ENCODE measurements around the gene LHFPL3. TPM values are rescaled to one million over a fixed set of nuclear protein-coding genes. Genes with fewer than 3 reads are reported as not detected.
"Not testable (repeated sequence)": the region's sequence is repeated elsewhere in the genome, so short reads cannot be mapped to it uniquely, and the experiment has no call there.

The LHFPL3 gene
- total RNA-seq, 1 donor from 2014 or later, result not detected

GRCh38 chr7:104482362-104483037, 154.1 kb downstream of the LHFPL3 start:
- ATAC-seq, result no peak

GRCh38 chr7:104486931-104487330, 158.5 kb downstream of the LHFPL3 start:
- ATAC-seq, result no peak

GRCh38 chr7:104487642-104488041, 159.2 kb downstream of the LHFPL3 start:
- no peak for ATAC-seq

- ATAC-seq, result no peak
Observed at GRCh38 chr7:104497379-104497967, 169.1 kb downstream of the LHFPL3 start.

GRCh38 chr7:104499975-104500374, 171.6 kb downstream of the LHFPL3 start:
- ATAC-seq, result no peak

GRCh38 chr7:104509874-104510273, 181.5 kb downstream of the LHFPL3 start:
- no peak for ATAC-seq

- no peak for ATAC-seq
Observed at GRCh38 chr7:104524853-104525252, 196.4 kb downstream of the LHFPL3 start.

GRCh38 chr7:104528142-104528541, 199.7 kb downstream of the LHFPL3 start:
- no peak for ATAC-seq

- ATAC-seq, result no peak
Observed at GRCh38 chr7:104529567-104529966, 201.2 kb downstream of the LHFPL3 start.

- no peak for ATAC-seq
Observed at GRCh38 chr7:104530251-104530650, 201.8 kb downstream of the LHFPL3 start.

- no peak for ATAC-seq
Observed at GRCh38 chr7:104534149-104534548, 205.7 kb downstream of the LHFPL3 start.

GRCh38 chr7:104535841-104536240, 207.4 kb downstream of the LHFPL3 start:
- ATAC-seq, result no peak

GRCh38 chr7:104536956-104537355, 208.6 kb downstream of the LHFPL3 start:
- no peak for ATAC-seq

GRCh38 chr7:104538152-104538551, 209.7 kb downstream of the LHFPL3 start:
- ATAC-seq, result no peak

GRCh38 chr7:104541897-104542296, 213.5 kb downstream of the LHFPL3 start:
- ATAC-seq, result no peak

- no peak for ATAC-seq
Observed at GRCh38 chr7:104548861-104549260, 220.5 kb downstream of the LHFPL3 start.

- no peak for ATAC-seq
Observed at GRCh38 chr7:104550362-104550761, 222.0 kb downstream of the LHFPL3 start.

- ATAC-seq, result no peak
Observed at GRCh38 chr7:104551226-104551625, 222.8 kb downstream of the LHFPL3 start.

GRCh38 chr7:104552102-104552501, 223.7 kb downstream of the LHFPL3 start:
- ATAC-seq, result peak; percentile 46

GRCh38 chr7:104553074-104553473, 224.7 kb downstream of the LHFPL3 start:
- ATAC-seq, result no peak

- ATAC-seq, result not testable (repeated sequence)
Observed at GRCh38 chr7:104563350-104563901, 235.0 kb downstream of the LHFPL3 start.

- ATAC-seq, result no peak
Observed at GRCh38 chr7:104569751-104570150, 241.3 kb downstream of the LHFPL3 start.

GRCh38 chr7:104572554-104572953, 244.2 kb downstream of the LHFPL3 start:
- no peak for ATAC-seq

- no peak for ATAC-seq
Observed at GRCh38 chr7:104584620-104585019, 256.2 kb downstream of the LHFPL3 start.
